ENCODE data around the gene NISCH.

The NISCH gene

GRCh38 chr3:52435246-52436101, 19.9 kb upstream of the NISCH start:
- DNase-seq = no peak

GRCh38 chr3:52436500-52437149, 18.8 kb upstream of the NISCH start:
- no peak for DNase-seq

- no peak for DNase-seq
Observed at GRCh38 chr3:52437326-52438103, 17.9 kb upstream of the NISCH start.

- DNase-seq = no peak
Observed at GRCh38 chr3:52438104-52438376, 17.4 kb upstream of the NISCH start.

GRCh38 chr3:52438579-52439425, 16.6 kb upstream of the NISCH start:
- no peak for DNase-seq

- DNase-seq = no peak
Observed at GRCh38 chr3:52439426-52440248, 15.8 kb upstream of the NISCH start.

GRCh38 chr3:52440249-52440551, 15.2 kb upstream of the NISCH start:
- no peak for DNase-seq

- no peak for DNase-seq
Observed at GRCh38 chr3:52440671-52441070, 14.7 kb upstream of the NISCH start.

GRCh38 chr3:52441091-52441771, 14.2 kb upstream of the NISCH start:
- DNase-seq = no peak

- DNase-seq = no peak
Observed at GRCh38 chr3:52441772-52442332, 13.6 kb upstream of the NISCH start.

- no peak for DNase-seq
Observed at GRCh38 chr3:52442409-52443267, 12.8 kb upstream of the NISCH start.

GRCh38 chr3:52443268-52443610, 12.2 kb upstream of the NISCH start:
- no peak for DNase-seq

GRCh38 chr3:52443791-52444687, 11.4 kb upstream of the NISCH start:
- no peak for DNase-seq

- peak; percentile 82 for DNase-seq
Observed at GRCh38 chr3:52444860-52445793, 10.3 kb upstream of the NISCH start, which contains the start of gene SEMA3G. SEMA3G (minus strand) TSS chr3:52445103; CDS start chr3:52445027, 76 bp downstream.

GRCh38 chr3:52446042-52446441, 9.4 kb upstream of the NISCH start:
- no peak for DNase-seq

GRCh38 chr3:52446631-52447511, 8.5 kb upstream of the NISCH start:
- DNase-seq = no peak

Measured in NCI-H510A (cell line).